Thymus (tissue), 11 donors: Measurements from ENCODE around the gene ST7. TPM values are rescaled to one million over a fixed set of nuclear protein-coding genes. Genes with fewer than 3 reads are reported as not detected.
"Not testable (repeated sequence)": the region's sequence is repeated elsewhere in the genome, so short reads cannot be mapped to it uniquely, and the experiment has no call there.

Experiments used
- DNase-seq, 9 donors: peaks; one replicate each; pipeline ENCODE4 v3.0.0-alpha.2; 2013; ENCODE audit warnings: low spot score in 9 of 9, low read depth in 6 of 9, missing footprints in 1 of 9
- H3K27ac ChIP-seq, 2 donors: one replicate each; pipeline ENCODE4 v1.5.1; 2013; ENCODE audit warnings: control low read depth in 1 of 2, low read depth in 1 of 2, low read length in 1 of 2, mild to moderate bottlenecking in 1 of 2, moderate library complexity in 1 of 2
- H3K27me3 ChIP-seq, 2 donors: one replicate each; pipeline ENCODE4 v1.5.1; 2013; ENCODE audit warnings: low read length in 1 of 2; ENCODE audit not compliant: control insufficient read depth in 2 of 2, insufficient read depth in 1 of 2
- H3K36me3 ChIP-seq, 2 donors: one replicate each; pipeline ENCODE4 v1.5.1; 2013; ENCODE audit warnings: low read length in 1 of 2, mild to moderate bottlenecking in 1 of 2, moderate library complexity in 1 of 2; ENCODE audit not compliant: control insufficient read depth in 2 of 2, insufficient read depth in 2 of 2
- H3K4me1 ChIP-seq, 2 donors: one replicate each; pipeline ENCODE4 v1.5.1; 2013; ENCODE audit warnings: low read length in 2 of 2; ENCODE audit not compliant: control insufficient read depth in 2 of 2, insufficient read depth in 2 of 2
- H3K4me3 ChIP-seq, 2 donors: one replicate each; pipeline ENCODE4 v1.5.1; 2013; ENCODE audit warnings: low read length in 2 of 2, control low read depth in 1 of 2, mild to moderate bottlenecking in 1 of 2
- H3K9me3 ChIP-seq, 2 donors: one replicate each; pipeline ENCODE4 v1.5.1; 2013; ENCODE audit warnings: low read length in 1 of 2, mild to moderate bottlenecking in 1 of 2; ENCODE audit not compliant: control insufficient read depth in 2 of 2, insufficient read depth in 1 of 2
- WGBS: extraction: QIAGEN DNeasy Blood & Tissue Kit; methylation state at CpG from one replicate; pipeline ENCODE4 v1.1.7; 2013; 5-methylcytosine and 5-hydroxymethylcytosine counted together
- polyA plus RNA-seq: library from polyadenylated mRNA; stranded (reverse); fragments of 200-250 nt; gene quantifications from one replicate; pipeline ENCODE4 v1.2.3, GENCODE V29; 2013
- total RNA-seq: library from RNA; stranded (reverse); fragments of 120-200 nt; gene quantifications from one replicate; pipeline ENCODE4 v1.2.4, GENCODE V29; 2013
- donor health status: healthy.

ST7 gene
- total and polyA plus RNA-seq, 2 donors = 9.3 to 11.5 TPM

DNA sequence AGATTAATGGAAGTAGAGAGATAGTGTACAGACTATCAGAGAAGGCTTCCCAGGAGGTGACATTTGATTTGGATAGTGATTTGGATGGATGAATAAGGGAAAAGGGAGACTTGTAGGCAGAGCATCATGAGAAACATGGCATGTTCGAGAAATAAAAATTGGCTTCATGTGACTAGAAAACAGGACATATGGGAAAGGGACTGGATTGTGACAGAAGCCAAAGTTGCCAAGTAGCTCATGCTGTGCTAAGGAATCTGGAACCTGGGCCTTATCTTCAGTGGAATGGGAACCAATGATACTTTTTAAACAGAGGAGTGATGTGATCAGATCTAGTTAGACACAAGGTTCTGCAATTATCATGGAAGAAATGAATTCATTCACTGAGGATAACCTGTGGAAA, 168.7 kb downstream of the ST7 start:
- not testable (repeated sequence) for H3K27me3 ChIP-seq, H3K9me3 ChIP-seq, H3K36me3 ChIP-seq, H3K4me1 ChIP-seq, DNase-seq, H3K27ac ChIP-seq, H3K4me3 ChIP-seq
- WGBS = 95% methylated on average over 1 of the region's 1 CpG

DNA sequence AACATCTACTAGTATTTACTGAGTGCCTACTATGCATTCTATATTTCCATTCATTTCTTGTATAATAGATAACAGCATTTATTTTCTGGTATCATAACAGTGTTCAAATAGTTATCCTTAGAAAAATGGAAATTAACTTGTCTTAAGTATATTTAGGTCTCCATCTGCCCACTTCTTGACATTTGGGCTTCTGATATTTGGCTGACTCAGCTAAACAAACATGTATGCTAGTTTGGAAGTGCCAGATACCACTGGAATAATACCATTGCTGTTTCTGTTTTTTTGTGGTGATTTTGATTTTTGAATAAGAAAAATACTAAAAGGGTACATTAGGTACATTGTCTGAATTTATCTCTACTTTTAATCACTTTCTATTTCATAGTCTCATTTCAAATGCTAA, 169.2 kb downstream of the ST7 start:
- no peaks in the 10 kb centered on the region for H3K9me3 ChIP-seq
- no peaks in the 10 kb centered on the region for H3K4me1 ChIP-seq
- H3K27me3 ChIP-seq = no peaks in the 10 kb centered on the region
- H3K27ac ChIP-seq = no peak overlapping the region
- H3K36me3 ChIP-seq = no peaks in the 10 kb centered on the region
- no peak overlapping the region for H3K4me3 ChIP-seq
- DNase-seq = no peak

GRCh38 chr7:117123311-117123926, 170.1 kb downstream of the ST7 start:
- Histone ChIP-seq H3K4me3 (no peak overlapping the region), H3K27ac (no peak overlapping the region), H3K9me3 (no peaks in the 10 kb centered on the region), H3K36me3 (no peaks in the 10 kb centered on the region), H3K4me1 (no peaks in the 10 kb centered on the region), H3K27me3 (no peaks in the 10 kb centered on the region)
- no peak for DNase-seq
- 93% methylated on average over 2 of the region's 2 CpGs for WGBS

GRCh38 chr7:117124591-117125220, 171.4 kb downstream of the ST7 start:
- Histone ChIP-seq H3K27me3 (no peaks in the 10 kb centered on the region), H3K9me3 (no peaks in the 10 kb centered on the region), H3K4me1 (no peaks in the 10 kb centered on the region), H3K4me3 (no peak overlapping the region), H3K36me3 (no peaks in the 10 kb centered on the region), H3K27ac (no peak overlapping the region)
- DNase-seq = no peak
- 78% methylated on average over 4 of the region's 4 CpGs for WGBS

DNA sequence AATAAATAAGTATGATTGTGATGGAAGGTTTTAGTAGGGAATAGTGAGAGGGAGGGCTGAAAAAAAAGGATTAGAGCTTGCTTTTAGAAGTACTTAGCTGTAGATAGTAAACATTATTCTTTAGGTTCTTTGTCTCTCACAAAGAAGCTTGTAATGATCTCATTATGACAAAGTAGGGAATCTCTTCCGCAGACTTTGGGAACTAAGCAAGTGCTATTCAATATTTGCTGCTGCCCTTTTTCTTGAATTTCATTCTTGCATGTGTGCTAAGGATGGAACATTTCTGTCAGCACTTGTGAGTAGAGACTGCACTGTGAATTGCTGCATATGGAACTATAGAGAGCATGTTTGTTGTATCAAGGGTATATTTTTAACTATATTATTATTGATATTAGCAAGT, 173.4 kb downstream of the ST7 start:
- no peaks in the 10 kb centered on the region for H3K4me1 ChIP-seq
- H3K27me3 ChIP-seq = no peaks in the 10 kb centered on the region
- 97% methylated on average over 1 of the region's 1 CpG for WGBS
- H3K27ac ChIP-seq = no peak overlapping the region
- DNase-seq = no peak
- H3K9me3 ChIP-seq = no peaks in the 10 kb centered on the region
- H3K36me3 ChIP-seq = no peaks in the 10 kb centered on the region
- no peak overlapping the region for H3K4me3 ChIP-seq

GRCh38 chr7:117127585-117128168, 174.4 kb downstream of the ST7 start:
- H3K27ac ChIP-seq = no peak overlapping the region
- no peak overlapping the region for H3K4me3 ChIP-seq
- no peaks in the 10 kb centered on the region for H3K4me1 ChIP-seq
- peak in 8 of 9 donors; percentile 22 to 77 (median 38) for DNase-seq
- H3K9me3 ChIP-seq = no peaks in the 10 kb centered on the region
- no peaks in the 10 kb centered on the region for H3K36me3 ChIP-seq
- no peaks in the 10 kb centered on the region for H3K27me3 ChIP-seq
- 30% methylated on average over 2 of the region's 2 CpGs for WGBS

- H3K27ac ChIP-seq = no peak overlapping the region
- H3K4me3 ChIP-seq = no peak overlapping the region
- no peak for DNase-seq
- 96% methylated on average over 5 of the region's 5 CpGs for WGBS
- H3K4me1 ChIP-seq = no peaks in the 10 kb centered on the region
- H3K36me3 ChIP-seq = no peaks in the 10 kb centered on the region
- H3K27me3 ChIP-seq = no peaks in the 10 kb centered on the region
- no peaks in the 10 kb centered on the region for H3K9me3 ChIP-seq
Observed at GRCh38 chr7:117129521-117129955, 176.2 kb downstream of the ST7 start.

DNA sequence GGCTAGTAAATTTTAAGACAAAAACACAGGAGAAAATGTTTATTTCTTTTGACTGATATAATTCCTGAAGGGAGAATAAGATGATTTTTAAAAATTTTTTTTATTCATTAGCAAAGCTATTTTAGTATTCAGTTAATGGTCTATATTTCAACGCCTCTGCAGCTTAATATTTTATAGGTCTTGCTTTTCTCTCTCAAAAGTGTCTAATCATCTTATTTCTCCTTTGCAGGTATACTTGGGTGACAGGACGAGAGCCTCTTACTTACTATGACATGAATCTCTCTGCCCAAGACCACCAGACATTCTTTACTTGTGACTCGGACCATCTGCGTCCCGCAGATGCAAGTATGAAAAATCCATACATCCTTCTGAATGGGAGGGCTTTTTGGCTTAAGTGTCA, 177.0 kb downstream of the ST7 start:
- Histone ChIP-seq H3K4me3 (no peak overlapping the region), H3K27ac (no peak overlapping the region), H3K27me3 (no peaks in the 10 kb centered on the region), H3K36me3 (no peaks in the 10 kb centered on the region), H3K9me3 (no peaks in the 10 kb centered on the region), H3K4me1 (no peaks in the 10 kb centered on the region)
- 98% methylated on average over 5 of the region's 5 CpGs for WGBS
- no peak for DNase-seq

DNA sequence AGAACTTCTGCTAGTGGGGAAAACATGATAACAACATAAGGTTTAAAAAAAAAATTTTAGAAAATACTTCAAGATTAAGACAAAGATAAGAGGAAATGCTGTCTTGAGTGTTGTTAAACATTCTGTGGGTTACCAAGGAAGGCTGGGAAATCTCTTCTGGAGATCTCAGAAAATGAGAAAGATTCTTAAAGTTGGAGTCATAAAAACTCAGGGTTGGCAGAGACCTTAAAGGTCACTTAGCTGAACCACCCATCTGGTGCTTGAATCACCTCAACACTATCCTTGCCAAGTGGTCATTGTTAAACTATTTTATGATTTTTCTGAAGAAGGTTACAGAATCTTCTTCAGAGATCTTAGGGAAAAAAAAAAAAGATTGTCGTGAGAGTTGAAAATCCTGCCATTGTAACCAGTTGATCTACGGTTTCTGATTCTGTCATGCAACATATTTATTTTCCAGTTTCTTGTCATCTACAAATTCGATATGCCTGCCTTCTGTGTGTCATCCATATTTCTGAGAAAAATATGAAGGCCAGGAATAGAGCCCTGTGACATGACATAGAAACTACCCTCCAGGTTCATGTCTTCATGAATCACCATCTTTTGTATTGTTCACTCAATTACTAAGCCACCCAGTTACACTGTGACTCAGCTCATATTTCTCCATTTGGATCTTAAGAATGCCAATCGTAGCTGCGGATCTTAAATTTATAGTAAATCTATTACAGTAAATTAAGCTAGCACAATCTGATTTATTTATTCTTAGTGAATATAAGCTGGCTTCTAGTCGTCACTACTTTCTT, 179.2 kb downstream of the ST7 start:
- WGBS = 97% methylated on average over 6 of the region's 6 CpGs
- H3K27ac ChIP-seq = no peak overlapping the region

More for the DNA sequence above, 179.2 kb downstream of the ST7 start:
- Histone ChIP-seq H3K9me3 (no peaks in the 10 kb centered on the region), H3K4me3 (no peak overlapping the region), H3K36me3 (no peaks in the 10 kb centered on the region), H3K27me3 (no peaks in the 10 kb centered on the region), H3K4me1 (no peaks in the 10 kb centered on the region)
- DNase-seq = no peak
